Vagina (tissue), 2 donors: ENCODE results near the gene CFAP161. TPM values are rescaled to one million over a fixed set of nuclear protein-coding genes. Genes with fewer than 3 reads are reported as not detected.

Source experiments
- DNase-seq, 2 donors: peaks; one replicate each; pipeline ENCODE4 v3.0.0-alpha.2; 2017; ENCODE audit errors: extremely low spot score in 2 of 2
- H3K27ac ChIP-seq: fragments of 200-600 bp; sonication (generic); one replicate; pipeline ENCODE4 v1.5.1; 2019
- H3K27me3 ChIP-seq: fragments of 200-600 bp; sonication (generic); one replicate; pipeline ENCODE4 v1.5.1; 2019
- H3K36me3 ChIP-seq, 2 donors: fragments of 200-600 bp; sonication (generic); one replicate each; pipeline ENCODE4 v1.5.1; 2017 to 2019
- H3K4me1 ChIP-seq: fragments of 200-600 bp; sonication (generic); one replicate; pipeline ENCODE4 v1.5.1; 2019
- H3K4me3 ChIP-seq, 2 donors: fragments of 200-600 bp; sonication (generic); 1 replicate in 1 of 2; 2 replicates in 1 of 2; pipeline ENCODE4 v1.5.1; 2016 to 2019
- H3K9me3 ChIP-seq: fragments of 200-600 bp; sonication (generic); one replicate; pipeline ENCODE4 v1.5.1; 2019
- POLR2A ChIP-seq, 2 donors: fragments of 450-650 bp; IDR thresholded peaks; one replicate each; pipeline ENCODE4 v1.6.1; 2017; ENCODE audit warnings: antibody characterized with exemption in 2 of 2, mild to moderate bottlenecking in 2 of 2, moderate library complexity in 2 of 2
- POLR2AphosphoS5 ChIP-seq, 2 donors: sonication (generic); formaldehyde crosslinking; IDR thresholded peaks; one replicate each; pipeline ENCODE4 v1.9.0; 2017; ENCODE audit warnings: antibody characterized with exemption in 2 of 2, mild to moderate bottlenecking in 2 of 2, low read depth in 1 of 2; ENCODE audit not compliant: insufficient read depth in 1 of 2
- intact Hi-C: fragments of 100-400 bp; cut with DNase I; formaldehyde crosslinking; loops from one replicate; pipeline ENCODE4 v1.15.1; 2023
- total RNA-seq: library from RNA; depleted of rRNA; stranded (reverse); fragments of >200 nt; gene quantifications from one replicate; pipeline ENCODE4 v1.2.3, GENCODE V29; 2016
- TF ChIP-seq, protein P1 (sequence below), 3 experiments: fragments of 450-650 bp in 2 of 3; fragments of 200-600 bp in 1 of 3; sonication (generic) in 1 of 3; IDR thresholded peaks; one replicate each; pipeline ENCODE4 v1.5.1; 2017 to 2019; ENCODE audit warnings: antibody characterized with exemption in 3 of 3, mild to moderate bottlenecking in 2 of 3, moderate library complexity in 2 of 3

CFAP161 gene
- total RNA-seq, 1 donor from 2014 or later: 8.6 TPM

DNA sequence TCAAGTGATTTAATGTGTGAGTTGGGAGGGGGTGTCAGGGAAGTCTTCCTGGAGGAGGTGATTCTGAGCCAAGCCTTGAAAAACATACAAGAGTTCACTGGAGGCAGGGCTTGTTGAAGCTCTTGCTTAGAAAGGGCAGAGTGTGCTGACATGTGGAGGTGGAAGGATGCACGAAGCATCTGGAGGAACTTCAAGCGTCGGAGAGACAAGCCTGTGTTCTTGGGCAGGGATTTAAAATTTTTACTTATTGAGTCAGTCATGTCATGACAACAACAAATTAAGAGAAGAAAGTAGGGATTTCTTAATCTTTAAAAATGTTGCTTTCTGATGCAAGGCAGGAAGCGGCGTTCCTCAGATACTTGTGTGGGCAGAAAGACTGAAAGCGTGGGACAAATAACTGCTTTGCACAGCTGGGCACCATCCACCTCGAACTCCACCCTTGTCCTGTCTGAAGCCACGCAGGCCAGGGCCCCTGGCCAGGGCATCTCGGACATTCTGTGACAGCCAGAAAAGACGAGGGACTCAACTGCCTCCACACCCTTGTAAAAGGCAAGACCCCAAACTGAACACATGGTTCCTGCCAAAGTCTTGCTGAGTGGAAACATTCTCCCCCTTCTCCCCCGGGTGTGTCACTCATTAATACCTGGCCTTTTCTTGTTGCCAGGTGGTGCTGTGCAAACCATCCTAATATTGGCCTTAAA is 55.7 kb downstream of the CFAP161 start:
- Histone ChIP-seq H3K27me3 (no peaks in the 10 kb centered on the region), H3K36me3 (no peaks in the 10 kb centered on the region), H3K4me3 (no peak overlapping the region), H3K4me1 (peaks cover 25% of the 10 kb centered on the region), H3K9me3 (no peaks in the 10 kb centered on the region), H3K27ac (peak overlapping the region; percentile 81)
- intact Hi-C loops: no loop called here
- no peak for TF ChIP-seq POLR2A (IDR thresholded peaks at IDR 0.05)
- peak; percentile 47 to 82 for TF ChIP-seq POLR2AphosphoS5 (IDR thresholded peaks at IDR 0.05; ENCODE audit: insufficient read depth in 1 of 2, low read depth in 1 of 2)
- TF ChIP-seq, protein P1, sequence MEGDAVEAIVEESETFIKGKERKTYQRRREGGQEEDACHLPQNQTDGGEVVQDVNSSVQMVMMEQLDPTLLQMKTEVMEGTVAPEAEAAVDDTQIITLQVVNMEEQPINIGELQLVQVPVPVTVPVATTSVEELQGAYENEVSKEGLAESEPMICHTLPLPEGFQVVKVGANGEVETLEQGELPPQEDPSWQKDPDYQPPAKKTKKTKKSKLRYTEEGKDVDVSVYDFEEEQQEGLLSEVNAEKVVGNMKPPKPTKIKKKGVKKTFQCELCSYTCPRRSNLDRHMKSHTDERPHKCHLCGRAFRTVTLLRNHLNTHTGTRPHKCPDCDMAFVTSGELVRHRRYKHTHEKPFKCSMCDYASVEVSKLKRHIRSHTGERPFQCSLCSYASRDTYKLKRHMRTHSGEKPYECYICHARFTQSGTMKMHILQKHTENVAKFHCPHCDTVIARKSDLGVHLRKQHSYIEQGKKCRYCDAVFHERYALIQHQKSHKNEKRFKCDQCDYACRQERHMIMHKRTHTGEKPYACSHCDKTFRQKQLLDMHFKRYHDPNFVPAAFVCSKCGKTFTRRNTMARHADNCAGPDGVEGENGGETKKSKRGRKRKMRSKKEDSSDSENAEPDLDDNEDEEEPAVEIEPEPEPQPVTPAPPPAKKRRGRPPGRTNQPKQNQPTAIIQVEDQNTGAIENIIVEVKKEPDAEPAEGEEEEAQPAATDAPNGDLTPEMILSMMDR (IDR thresholded peaks at IDR 0.05): no peak
- peak in 1 of 2 donors; percentile 94 for DNase-seq

GRCh38 chr15:81190922-81191507 is 56.9 kb downstream of the CFAP161 start:
- Histone ChIP-seq H3K4me3 (no peak overlapping the region), H3K27ac (peak overlapping the region; percentile 81), H3K9me3 (no peaks in the 10 kb centered on the region), H3K4me1 (peaks cover 25% of the 10 kb centered on the region), H3K36me3 (no peaks in the 10 kb centered on the region), H3K27me3 (no peaks in the 10 kb centered on the region)
- TF ChIP-seq, protein P1 (IDR thresholded peaks at IDR 0.05): no peak
- TF ChIP-seq POLR2AphosphoS5 (IDR thresholded peaks at IDR 0.05; ENCODE audit: insufficient read depth in 1 of 2, low read depth in 1 of 2): peak in 1 of 2 donors; percentile 49
- DNase-seq: peak in 1 of 2 donors; percentile 77
- intact Hi-C loops: no loop called here

DNA sequence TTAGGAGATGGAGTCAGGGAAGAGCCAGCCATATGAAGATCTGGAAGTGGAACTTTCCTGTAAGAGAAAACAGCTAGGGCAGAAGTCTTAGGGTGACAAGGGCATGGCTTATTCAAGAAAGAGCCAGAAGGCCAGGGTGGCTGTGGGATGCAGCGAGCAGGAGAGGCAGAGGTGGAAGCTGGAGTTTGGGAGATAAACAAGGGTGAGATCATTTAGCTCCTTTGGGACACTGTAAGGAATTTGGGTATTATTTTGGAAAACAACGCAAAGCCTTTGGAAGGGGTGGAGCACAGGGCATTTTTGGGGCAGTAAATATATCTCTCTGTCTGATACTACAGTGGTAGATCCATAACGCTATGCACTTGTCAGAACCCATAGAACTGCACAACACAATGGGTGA is 57.6 kb downstream of the CFAP161 start:
- Histone ChIP-seq H3K4me3 (no peak overlapping the region), H3K27me3 (no peaks in the 10 kb centered on the region), H3K9me3 (no peaks in the 10 kb centered on the region), H3K4me1 (peaks cover 25% of the 10 kb centered on the region), H3K27ac (peak overlapping the region; percentile 81), H3K36me3 (no peaks in the 10 kb centered on the region)
- TF ChIP-seq POLR2AphosphoS5 (IDR thresholded peaks at IDR 0.05; ENCODE audit: insufficient read depth in 1 of 2, low read depth in 1 of 2) (no peak), POLR2A (IDR thresholded peaks at IDR 0.05) (no peak)
- TF ChIP-seq, protein P1 (IDR thresholded peaks at IDR 0.05): no peak
- DNase-seq: peak in 1 of 2 donors; percentile 54
- intact Hi-C loops: no loop called here

DNA sequence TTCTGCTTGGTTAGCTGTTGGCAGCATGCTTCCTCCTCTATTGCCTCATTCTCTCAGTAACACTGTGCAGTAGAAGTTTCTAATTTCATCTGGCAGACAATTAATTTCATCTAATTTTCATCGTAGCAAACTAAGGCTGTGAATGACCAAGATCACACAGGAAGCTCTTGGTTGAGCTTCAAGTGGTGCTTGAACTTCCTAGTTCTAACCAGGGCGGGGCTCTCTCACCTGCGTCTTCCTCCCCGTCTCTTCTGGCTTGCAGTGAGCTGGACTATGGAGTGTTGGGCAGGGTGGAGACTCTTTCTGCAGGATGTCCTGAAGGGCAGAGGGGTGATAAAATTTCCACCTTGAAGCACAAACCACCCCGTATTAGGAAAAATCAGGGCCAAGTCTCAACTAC is 60.7 kb downstream of the CFAP161 start:
- no peak overlapping the region for H3K27ac ChIP-seq

More for the DNA sequence above, 60.7 kb downstream of the CFAP161 start:
- no peak for DNase-seq
- Histone ChIP-seq H3K4me1 (peaks cover 16% of the 10 kb centered on the region), H3K9me3 (no peaks in the 10 kb centered on the region), H3K4me3 (no peak overlapping the region), H3K36me3 (no peaks in the 10 kb centered on the region), H3K27me3 (no peaks in the 10 kb centered on the region)
- TF ChIP-seq, protein P1 (IDR thresholded peaks at IDR 0.05): no peak
- TF ChIP-seq POLR2A (IDR thresholded peaks at IDR 0.05) (no peak), POLR2AphosphoS5 (IDR thresholded peaks at IDR 0.05; ENCODE audit: insufficient read depth in 1 of 2, low read depth in 1 of 2) (no peak)
- intact Hi-C loops: no loop called here
